LNCAP (cell line): ENCODE data around the gene TXLNA.

Experiments used
- CTCF ChIP-seq: fragments of 450-650 bp; IDR thresholded peaks from 2 replicates; pipeline ENCODE4 v1.5.1; 2017; ENCODE audit warnings: mild to moderate bottlenecking

The TXLNA gene

GRCh38 chr1:32224285-32224684 is 44.8 kb downstream of the TXLNA start:
- TF ChIP-seq CTCF = no peak

- TF ChIP-seq CTCF = no peak
Measured at GRCh38 chr1:32228771-32229170, 49.3 kb downstream of the TXLNA start.

- no peak for TF ChIP-seq CTCF
Measured at GRCh38 chr1:32231843-32232432, 52.5 kb downstream of the TXLNA start.

- no peak for TF ChIP-seq CTCF
Measured at GRCh38 chr1:32232558-32233304, 53.3 kb downstream of the TXLNA start.

DNA sequence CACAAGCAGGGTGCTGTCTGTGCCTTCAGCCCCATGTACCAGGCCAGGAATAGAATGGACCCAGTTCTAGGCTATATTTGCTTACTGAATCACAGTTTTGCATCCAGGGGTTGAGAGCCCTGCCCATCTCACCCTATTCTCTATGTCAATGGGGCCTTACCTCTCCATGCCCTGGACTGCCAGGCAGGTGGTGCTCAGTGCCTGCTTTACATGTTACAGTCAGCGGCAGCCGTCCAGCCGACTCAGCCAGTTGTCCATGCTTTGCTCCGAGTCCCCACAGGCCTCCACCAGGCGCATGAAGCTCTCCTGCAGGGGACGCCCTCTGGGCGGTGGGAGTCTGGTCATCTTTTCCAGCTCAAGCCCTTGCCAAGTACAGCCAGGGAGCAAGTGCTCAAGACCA is 55.3 kb downstream of the TXLNA start:
- TF ChIP-seq CTCF = no peak

DNA sequence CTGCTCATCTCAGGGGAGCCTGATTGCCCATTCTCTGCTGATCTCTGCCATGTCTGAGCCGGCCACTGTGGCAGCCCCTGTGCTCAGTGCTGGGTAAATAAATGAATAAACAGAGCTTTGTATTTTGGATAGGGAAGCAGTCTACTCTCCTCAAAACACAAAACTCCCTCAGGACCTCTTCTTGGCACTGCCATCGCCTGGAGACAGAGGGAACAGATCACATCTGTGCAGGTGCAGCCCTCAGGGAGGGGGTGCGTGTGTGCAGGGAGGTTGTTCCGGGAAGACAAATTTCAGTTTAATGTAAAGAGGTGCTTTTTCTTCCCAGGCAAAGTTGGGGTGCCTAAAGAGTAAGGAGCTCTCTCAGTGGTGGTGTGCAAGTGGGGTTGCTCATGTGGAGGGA is 59.9 kb downstream of the TXLNA start:
- TF ChIP-seq CTCF = no peak

GRCh38 chr1:32239790-32240139 is 60.3 kb downstream of the TXLNA start:
- no peak for TF ChIP-seq CTCF
